Measurements from ENCODE around the gene TUT7. TPM values are rescaled to one million over a fixed set of nuclear protein-coding genes. Genes with fewer than 3 reads are reported as not detected.

TUT7 gene
- total and polyA plus RNA-seq, 8 donors: 9.8 to 26.2 (median 12.1) TPM

- Histone ChIP-seq H3K36me3 (peaks cover 2 to 37% (median 3%) of the 10 kb centered on the region in 3 donors), H3K9me3 (no peaks in the 10 kb centered on the region), H3K4me3 (no peak overlapping the region), H3K4me1 (no peaks in the 10 kb centered on the region), H3K27me3 (no peaks in the 10 kb centered on the region), H3K27ac (no peak overlapping the region)
- intact Hi-C loops (cut with DNase I): no loop called here
- 94 to 95% methylated on average over 5 of the region's 5 CpGs for WGBS, 2 donors
- DNase-seq (no peak), FAIRE-seq (no peak), ATAC-seq (no peak)
- TF ChIP-seq CTCF (IDR thresholded peaks at IDR 0.05): no peak
Measured at GRCh38 chr9:86330186-86330585, 24.0 kb downstream of the TUT7 start.

- Histone ChIP-seq H3K4me3 (no peak overlapping the region), H3K36me3 (peaks cover under 1 to 37% (median 3%) of the 10 kb centered on the region in 3 donors), H3K4me1 (no peaks in the 10 kb centered on the region), H3K27me3 (no peaks in the 10 kb centered on the region), H3K9me3 (no peaks in the 10 kb centered on the region), H3K27ac (no peak overlapping the region)
- DNase-seq (no peak), ATAC-seq (no peak), FAIRE-seq (no peak)
- WGBS, 2 donors: 82 to 84% methylated on average over 1 of the region's 1 CpG
- TF ChIP-seq CTCF (IDR thresholded peaks at IDR 0.05): no peak
- intact Hi-C loops (cut with DNase I): no loop called here
Measured at GRCh38 chr9:86329649-86330048, 24.6 kb downstream of the TUT7 start.

DNA sequence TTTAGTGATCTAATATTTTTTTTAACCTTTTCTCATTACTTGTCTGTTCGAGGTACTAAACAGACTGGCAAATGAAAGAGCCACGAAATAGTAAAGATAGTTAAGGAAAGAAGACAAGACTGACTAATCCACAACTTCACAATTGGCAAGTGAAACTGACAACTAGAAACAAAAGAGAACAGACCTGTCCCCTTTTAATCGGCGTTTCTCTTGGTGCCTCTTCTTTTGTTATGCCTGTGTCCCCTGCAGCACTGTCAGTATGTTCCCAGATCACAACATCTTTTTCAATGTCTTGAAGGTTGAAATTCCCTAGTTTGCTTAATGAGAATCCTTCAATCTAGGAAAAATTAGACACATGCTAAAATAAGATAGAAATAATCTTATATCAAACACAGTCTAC is 26.1 kb downstream of the TUT7 start:
- Histone ChIP-seq H3K4me3 (no peak overlapping the region), H3K4me1 (no peaks in the 10 kb centered on the region), H3K36me3 (peaks cover 1 to 38% (median 3%) of the 10 kb centered on the region in 3 donors), H3K27ac (no peak overlapping the region), H3K27me3 (no peaks in the 10 kb centered on the region), H3K9me3 (no peaks in the 10 kb centered on the region)
- ATAC-seq: no peak
- WGBS, 2 donors: 70 to 84% methylated on average over 4 of the region's 4 CpGs
- FAIRE-seq: no peak
- TF ChIP-seq CTCF (IDR thresholded peaks at IDR 0.05): no peak
- intact Hi-C loops (cut with DNase I): no loop called here
- no peak for DNase-seq

DNA sequence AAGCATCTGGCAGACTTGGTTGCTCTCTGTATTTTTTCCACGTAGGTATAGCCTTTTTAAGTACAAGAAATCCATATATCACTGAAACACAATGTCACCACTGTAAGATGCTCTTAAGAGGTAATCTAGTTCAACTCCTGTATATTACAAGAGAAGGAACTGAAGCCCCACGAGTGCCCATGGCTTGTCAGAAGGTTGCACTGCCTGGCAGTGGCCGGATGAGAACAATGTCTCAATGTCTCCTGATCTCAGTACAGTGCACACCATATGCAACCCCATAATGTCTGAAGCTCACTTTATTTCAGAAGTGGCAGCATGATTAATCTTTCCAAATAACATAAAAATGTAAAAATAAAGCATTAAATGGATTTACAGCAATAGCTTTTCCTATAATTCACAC is 27.7 kb downstream of the TUT7 start:
- H3K4me3 ChIP-seq: no peak overlapping the region
- H3K27ac ChIP-seq: no peak overlapping the region
- no peak for ATAC-seq
- DNase-seq: no peak
- WGBS, 2 donors: 83 to 87% methylated on average over 3 of the region's 3 CpGs
- H3K4me1 ChIP-seq: no peaks in the 10 kb centered on the region
- FAIRE-seq: no peak
- no peaks in the 10 kb centered on the region for H3K9me3 ChIP-seq
- H3K36me3 ChIP-seq: peaks cover 3 to 53% (median 15%) of the 10 kb centered on the region in 3 donors
- intact Hi-C loops (cut with DNase I): no loop called here
- no peak for TF ChIP-seq CTCF (IDR thresholded peaks at IDR 0.05)
- no peaks in the 10 kb centered on the region for H3K27me3 ChIP-seq

DNA sequence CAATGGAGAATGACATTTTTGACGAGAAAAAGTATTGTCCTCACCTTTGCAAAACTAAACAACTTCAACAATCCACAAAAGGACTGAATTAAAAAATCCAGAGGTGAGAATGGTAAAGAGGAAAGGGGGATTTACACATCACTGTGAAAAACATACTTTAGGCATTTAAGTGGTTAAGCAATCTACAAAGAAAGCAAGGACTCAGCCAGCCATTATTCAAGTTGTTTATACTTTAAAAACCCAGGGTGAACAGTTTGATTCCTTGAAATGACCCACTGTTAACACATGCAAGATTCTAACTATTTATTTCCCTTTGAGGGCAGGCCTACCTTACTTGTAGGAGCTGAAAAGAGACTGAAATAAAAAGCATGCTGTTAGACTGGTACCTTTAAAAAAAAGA is 29.3 kb downstream of the TUT7 start:
- Histone ChIP-seq H3K27ac (no peak overlapping the region), H3K36me3 (peaks cover 3 to 66% (median 18%) of the 10 kb centered on the region in 3 donors), H3K4me1 (no peaks in the 10 kb centered on the region), H3K27me3 (no peaks in the 10 kb centered on the region), H3K4me3 (no peak overlapping the region), H3K9me3 (no peaks in the 10 kb centered on the region)
- WGBS, 2 donors: 92 to 97% methylated on average over 1 of the region's 1 CpG
- intact Hi-C loops (cut with DNase I): no loop called here
- TF ChIP-seq CTCF (IDR thresholded peaks at IDR 0.05): no peak
- ATAC-seq: no peak
- DNase-seq: no peak
- FAIRE-seq: no peak

Data from pancreas (tissue), 10 donors.